Naive thymus-derived CD8-positive, alpha-beta T cell (primary cell): Measurements from ENCODE around the gene FOXJ2. TPM values are rescaled to one million over a fixed set of nuclear protein-coding genes. Genes with fewer than 3 reads are reported as not detected.
"Not testable (repeated sequence)": the region's sequence is repeated elsewhere in the genome, so short reads cannot be mapped to it uniquely, and the experiment has no call there.

Experiments
- ATAC-seq, 2 donors: fragments of 150-1000 bp; cut with Tn5 transposase in 1 of 2; sonication (Bioruptor Pico), chemical (Tn5 transposase) in 1 of 2; 1 replicate in 1 of 2; 2 replicates in 1 of 2; pipeline ENCODE4 v1.10.0; 2021; ENCODE audit warnings: mild to moderate bottlenecking in 2 of 2, moderate library complexity in 2 of 2
- POLR2A ChIA-PET: fragments of 350-600 bp; sonication (Branson Sonifier 250); formaldehyde crosslinking; loops from one replicate; lab custom pipeline; 2021; ENCODE audit warnings: antibody characterized with exemption; lab: Charles Lee
- DNase-seq, 10 donors: peaks; one replicate each; pipeline versions ENCODE4 v3.0.0 to v3.0.0-alpha.2; 2020 to 2022
- H3K27ac Mint-ChIP-seq, 10 donors: one replicate each; pipeline ENCODE4 v1.8.0; 2020 to 2022; ENCODE audit warnings: mild to moderate bottlenecking in 10 of 10, mixed read lengths in 10 of 10, moderate library complexity in 4 of 10, inconsistent platforms in 1 of 10
- H3K27me3 Mint-ChIP-seq, 5 donors: one replicate each; pipeline ENCODE4 v1.8.0; 2021 to 2022; ENCODE audit warnings: mixed read lengths in 5 of 5
- H3K36me3 Mint-ChIP-seq, 3 donors: one replicate each; pipeline ENCODE4 v1.8.0; 2020 to 2022; ENCODE audit warnings: mixed read lengths in 3 of 3, mild to moderate bottlenecking in 2 of 3, inconsistent platforms in 1 of 3
- H3K4me1 Mint-ChIP-seq, 4 donors: one replicate each; pipeline ENCODE4 v1.8.0; 2021 to 2022; ENCODE audit warnings: mixed read lengths in 4 of 4
- H3K4me3 Mint-ChIP-seq, 10 donors: one replicate each; pipeline ENCODE4 v1.8.0; 2020 to 2022; ENCODE audit warnings: mild to moderate bottlenecking in 10 of 10, mixed read lengths in 10 of 10, moderate library complexity in 6 of 10, inconsistent platforms in 1 of 10
- H3K9me3 Mint-ChIP-seq, 9 donors: one replicate each; pipeline ENCODE4 v1.8.0; 2020 to 2022; ENCODE audit warnings: mixed read lengths in 9 of 9, mild to moderate bottlenecking in 3 of 9, inconsistent platforms in 1 of 9, moderate library complexity in 1 of 9
- polyA plus RNA-seq, 3 donors: library from polyadenylated mRNA; unstranded; fragments of 300-500 nt; fragmentation: Illumina TruSeq; gene quantifications; one replicate each; pipeline ENCODE4 v1.2.3, GENCODE V29; 2021
- total RNA-seq, 8 experiments: library from RNA in 2 of 8; stranded (reverse) in 2 of 8; gene quantifications; one replicate each; pipeline ENCODE4 v1.2.3 and lab custom pipeline; 2021 to 2026

FOXJ2 gene
- total and polyA plus RNA-seq, 5 experiments from 2014 or later = 6.7 to 27.1 (median 14.4) TPM

GRCh38 chr12:8004897-8005296 is 27.6 kb upstream of the FOXJ2 start:
- DNase-seq, H3K4me3 Mint-ChIP-seq, H3K27me3 Mint-ChIP-seq, POLR2A ChIA-PET, H3K4me1 Mint-ChIP-seq, H3K9me3 Mint-ChIP-seq, H3K27ac Mint-ChIP-seq, ATAC-seq, H3K36me3 Mint-ChIP-seq: not testable (repeated sequence)

GRCh38 chr12:8011331-8011730 is 21.2 kb upstream of the FOXJ2 start:
- no peak overlapping the region for H3K27ac Mint-ChIP-seq
- no peaks in the 10 kb centered on the region for H3K36me3 Mint-ChIP-seq
- POLR2A ChIA-PET = no interaction called here
- no peak for DNase-seq
- no peaks in the 10 kb centered on the region for H3K9me3 Mint-ChIP-seq
- H3K4me3 Mint-ChIP-seq = no peak overlapping the region
- ATAC-seq = no peak
- no peaks in the 10 kb centered on the region for H3K4me1 Mint-ChIP-seq
- peaks cover 8 to 17% (median 13%) of the 10 kb centered on the region in 5 donors for H3K27me3 Mint-ChIP-seq

GRCh38 chr12:8012651-8013309 is 19.7 kb upstream of the FOXJ2 start:
- H3K36me3 Mint-ChIP-seq = no peaks in the 10 kb centered on the region
- peaks cover 11 to 24% (median 19%) of the 10 kb centered on the region in 5 donors for H3K27me3 Mint-ChIP-seq
- peaks cover 0 to 3% (median 0%) of the 10 kb centered on the region in 4 donors for H3K4me1 Mint-ChIP-seq
- ATAC-seq (no peak), DNase-seq (no peak)
- no peak overlapping the region for H3K4me3 Mint-ChIP-seq
- H3K27ac Mint-ChIP-seq = no peak overlapping the region
- H3K9me3 Mint-ChIP-seq = no peaks in the 10 kb centered on the region
- POLR2A ChIA-PET = no interaction called here

- Mint-ChIP-seq H3K27me3 (peaks cover 11 to 24% (median 18%) of the 10 kb centered on the region in 5 donors), H3K9me3 (no peaks in the 10 kb centered on the region), H3K27ac (peak overlapping the region in 1 of 10 donors; percentile 6), H3K4me1 (peaks cover 1 to 10% (median 7%) of the 10 kb centered on the region in 4 donors), H3K36me3 (no peaks in the 10 kb centered on the region), H3K4me3 (no peak overlapping the region)
- no peak for ATAC-seq
- no peak for DNase-seq
- POLR2A ChIA-PET = no interaction called here
Measured at GRCh38 chr12:8014836-8015235, 17.7 kb upstream of the FOXJ2 start.

GRCh38 chr12:8018213-8018612 is 14.3 kb upstream of the FOXJ2 start:
- not testable (repeated sequence) for DNase-seq

GRCh38 chr12:8018666-8019581 is 13.6 kb upstream of the FOXJ2 start:
- Mint-ChIP-seq H3K4me1 (peaks cover 1 to 10% (median 7%) of the 10 kb centered on the region in 4 donors), H3K27ac (peak overlapping the region in 4 of 10 donors; percentile 41 to 83 (median 68)), H3K36me3 (no peaks in the 10 kb centered on the region), H3K27me3 (peaks cover 11 to 24% (median 18%) of the 10 kb centered on the region in 5 donors), H3K4me3 (peak overlapping the region; percentile 64 to 87 (median 77)), H3K9me3 (no peaks in the 10 kb centered on the region)
- ATAC-seq = peak; percentile 87 to 93
- peak in 6 of 10 donors; percentile 18 to 71 (median 36) for DNase-seq
- POLR2A ChIA-PET = no interaction called here

More at GRCh38 chr12:8018213-8018612, 14.3 kb upstream of the FOXJ2 start:
- H3K36me3 Mint-ChIP-seq, ATAC-seq, H3K27ac Mint-ChIP-seq, POLR2A ChIA-PET, H3K9me3 Mint-ChIP-seq: not testable (repeated sequence)
- peaks cover 11 to 24% (median 18%) of the 10 kb centered on the region in 5 donors for H3K27me3 Mint-ChIP-seq
- peak overlapping the region in 9 of 10 donors; percentile 31 to 86 (median 70) for H3K4me3 Mint-ChIP-seq
- peaks cover 1 to 10% (median 7%) of the 10 kb centered on the region in 4 donors for H3K4me1 Mint-ChIP-seq

- peaks cover 0 to 10% (median 2%) of the 10 kb centered on the region in 3 donors for H3K36me3 Mint-ChIP-seq
- POLR2A ChIA-PET = interaction anchor here (0.6 to 3.1 kb wide), 17 partner anchors 9 to 217 kb away, joined by 3 to 28 read pairs (median 7); partner anchors contain the start of genes C3AR1 and SLC2A3
- H3K27me3 Mint-ChIP-seq = no peaks in the 10 kb centered on the region
- H3K27ac Mint-ChIP-seq = peak overlapping the region; percentile 99 to 100 (median 100)
- H3K4me3 Mint-ChIP-seq = peak overlapping the region; percentile 89 to 98 (median 96)
- DNase-seq (peak; percentile 78 to 99 (median 97)), ATAC-seq (peak; percentile 89 to 91)
- H3K4me1 Mint-ChIP-seq = peaks cover 3 to 20% (median 12%) of the 10 kb centered on the region in 4 donors
- no peaks in the 10 kb centered on the region for H3K9me3 Mint-ChIP-seq
Measured at GRCh38 chr12:8026291-8026900, 6.1 kb upstream of the FOXJ2 start.

GRCh38 chr12:8027856-8028255 is 4.7 kb upstream of the FOXJ2 start:
- H3K36me3 Mint-ChIP-seq = peaks cover 0 to 10% (median 2%) of the 10 kb centered on the region in 3 donors
- ATAC-seq (no peak), DNase-seq (no peak)
- H3K9me3 Mint-ChIP-seq = no peaks in the 10 kb centered on the region
- peaks cover 6 to 26% (median 16%) of the 10 kb centered on the region in 4 donors for H3K4me1 Mint-ChIP-seq
- POLR2A ChIA-PET = interaction anchor here (0.6 to 3.1 kb wide), 13 partner anchors 10 to 1607 kb away, joined by 3 to 28 read pairs (median 7); partner anchors contain the start of genes C3AR1, CD27 and SLC2A3
- H3K27ac Mint-ChIP-seq = peak overlapping the region; percentile 79 to 100 (median 99)
- peak overlapping the region; percentile 81 to 98 (median 95) for H3K4me3 Mint-ChIP-seq
- no peaks in the 10 kb centered on the region for H3K27me3 Mint-ChIP-seq

- Mint-ChIP-seq H3K9me3 (no peaks in the 10 kb centered on the region), H3K4me3 (peak overlapping the region in 4 of 10 donors; percentile 40 to 96 (median 54)), H3K27me3 (no peaks in the 10 kb centered on the region), H3K4me1 (peaks cover 6 to 29% (median 19%) of the 10 kb centered on the region in 4 donors), H3K36me3 (peaks cover 0 to 10% (median 2%) of the 10 kb centered on the region in 3 donors), H3K27ac (peak overlapping the region in 4 of 10 donors; percentile 6 to 100 (median 70))
- DNase-seq (no peak), ATAC-seq (no peak)
- POLR2A ChIA-PET = interaction anchor here (0.7 to 3.1 kb wide), 5 partner anchors 10 to 165 kb away, joined by 3 to 28 read pairs (median 6); partner anchors contain the start of gene SLC2A3
Measured at GRCh38 chr12:8028267-8028666, 4.2 kb upstream of the FOXJ2 start.

- Mint-ChIP-seq H3K4me1 (peaks cover 22 to 44% (median 36%) of the 10 kb centered on the region in 4 donors), H3K27me3 (no peaks in the 10 kb centered on the region), H3K4me3 (peak overlapping the region in 1 of 10 donors; percentile 28), H3K36me3 (peaks cover 0 to 2% (median under 1%) of the 10 kb centered on the region in 3 donors), H3K9me3 (no peaks in the 10 kb centered on the region), H3K27ac (no peak overlapping the region)
- no peak for ATAC-seq
- no peak for DNase-seq
- POLR2A ChIA-PET = interaction anchor here (0.6 kb wide), 1 partner anchor 14 kb away, joined by 3 read pairs; no protein-coding TSS in a partner anchor
Measured at GRCh38 chr12:8030189-8030588, 2.3 kb upstream of the FOXJ2 start.

GRCh38 chr12:8031017-8031416 is 1.5 kb upstream of the FOXJ2 start:
- DNase-seq, ATAC-seq, H3K36me3 Mint-ChIP-seq, H3K27me3 Mint-ChIP-seq, H3K9me3 Mint-ChIP-seq: not testable (repeated sequence)
- H3K4me3 Mint-ChIP-seq = peak overlapping the region in 3 of 10 donors; percentile 33 to 90 (median 70)
- POLR2A ChIA-PET = interaction anchor here (0.6 to 2.4 kb wide), 4 partner anchors 14 to 844 kb away, joined by 3 to 9 read pairs (median 4); no protein-coding TSS in a partner anchor
- H3K4me1 Mint-ChIP-seq = peaks cover 27 to 52% (median 43%) of the 10 kb centered on the region in 4 donors
- H3K27ac Mint-ChIP-seq = peak overlapping the region in 1 of 10 donors; percentile 94
